Type B pancreatic cell (in vitro differentiated cells): ENCODE measurements around the gene OR2C1. TPM values are rescaled to one million over a fixed set of nuclear protein-coding genes. Genes with fewer than 3 reads are reported as not detected.

Source experiments
- DNase-seq: peaks from one replicate; pipeline ENCODE4 v3.0.0; 2021; ENCODE audit warnings: mixed read lengths; ENCODE audit not compliant: unreplicated experiment; ENCODE audit errors: extremely low spot score
- H3K27ac Mint-ChIP-seq: 2 replicates; pipeline ENCODE4 v1.8.0; 2021; ENCODE audit warnings: mild to moderate bottlenecking, mixed read lengths
- H3K27me3 Mint-ChIP-seq: 2 replicates; pipeline ENCODE4 v1.8.0; 2021; ENCODE audit warnings: mixed read lengths
- H3K36me3 Mint-ChIP-seq: 2 replicates; pipeline ENCODE4 v1.8.0; 2021; ENCODE audit warnings: mixed read lengths
- H3K4me1 Mint-ChIP-seq: one replicate; pipeline ENCODE4 v1.8.0; 2021; ENCODE audit warnings: mixed read lengths; ENCODE audit not compliant: unreplicated experiment
- H3K4me3 Mint-ChIP-seq: 2 replicates; pipeline ENCODE4 v1.8.0; 2021; ENCODE audit warnings: mild to moderate bottlenecking, mixed read lengths
- H3K9me3 Mint-ChIP-seq: 2 replicates; pipeline ENCODE4 v1.8.0; 2021; ENCODE audit warnings: mixed read lengths
- CTCF ChIP-seq: fragments of 200-600 bp; sonication (generic); conservative IDR thresholded peaks from 2 replicates; pipeline ENCODE4 v1.5.0; 2021; ENCODE audit warnings: antibody characterized with exemption, mild to moderate bottlenecking
- total RNA-seq: library from RNA; stranded (reverse); gene quantifications from 2 replicates; pipeline ENCODE4 v1.2.1, GENCODE V29; 2021; ENCODE audit warnings: low replicate concordance

Gene OR2C1
- total RNA-seq, 1 donor from 2014 or later, result 0.22 TPM

- H3K9me3 Mint-ChIP-seq, result peaks cover 28% of the 10 kb centered on the region
- peaks cover 62% of the 10 kb centered on the region for H3K36me3 Mint-ChIP-seq
- TF ChIP-seq CTCF, result no peak
- H3K27ac Mint-ChIP-seq, result peak overlapping the region; percentile 91
- DNase-seq, result no peak
- H3K4me3 Mint-ChIP-seq, result peak overlapping the region; percentile 95
- no peaks in the 10 kb centered on the region for H3K27me3 Mint-ChIP-seq
- peaks cover 10% of the 10 kb centered on the region for H3K4me1 Mint-ChIP-seq
Observed at GRCh38 chr16:3400446-3400778, 44.7 kb downstream of the OR2C1 start.

- peak; percentile 99 for DNase-seq
- Mint-ChIP-seq H3K4me3 (peak within 1 kb of the TSS; percentile 95), H3K4me1 (peaks cover 10% of the 10 kb centered on the region), H3K27ac (peak within 1 kb of the TSS; percentile 91), H3K9me3 (peaks cover 26% of the 10 kb centered on the region), H3K36me3 (peaks cover 63% of the 10 kb centered on the region), H3K27me3 (no peaks in the 10 kb centered on the region)
- no peak for TF ChIP-seq CTCF
Observed at GRCh38 chr16:3400779-3401688, 45.3 kb downstream of the OR2C1 start, which contains the start of the genes ZNF174 and ZSCAN32. Gene ZNF174 (plus strand): TSS chr16:3401215. CDS start chr16:3402005, 790 bp downstream. Gene ZSCAN32 (minus strand): TSS chr16:3401004. CDS start chr16:3397557, 3,447 bp downstream.

- Mint-ChIP-seq H3K27ac (peak overlapping the region; percentile 90), H3K36me3 (peaks cover 63% of the 10 kb centered on the region), H3K4me1 (peaks cover 10% of the 10 kb centered on the region), H3K9me3 (peaks cover 19% of the 10 kb centered on the region), H3K4me3 (peak overlapping the region; percentile 95), H3K27me3 (no peaks in the 10 kb centered on the region)
- TF ChIP-seq CTCF, result no peak
- no peak for DNase-seq
Observed at GRCh38 chr16:3401719-3402397, 46.2 kb downstream of the OR2C1 start.

Other genes with a start within 250 kb of the OR2C1 start
- 15.0 and 18.2 TPM in 2 replicates for gene ZNF205, start 243.3 kb upstream of the OR2C1 start, total RNA-seq
- 11.6 and 13.3 TPM in 2 replicates for gene ZNF213, start 220.9 kb upstream of the OR2C1 start, total RNA-seq
- 0.34 TPM in 1 of 2 replicates, not detected in the other for gene OR1F1, start 167.7 kb upstream of the OR2C1 start, total RNA-seq
- gene ZNF200, start 120.7 kb upstream of the OR2C1 start, total RNA-seq, result 10.5 and 12.4 TPM in 2 replicates
- 0.19 TPM in 1 of 2 replicates, not detected in the other for gene MEFV, start 99.3 kb upstream of the OR2C1 start, total RNA-seq
- 27.7 and 38.6 TPM in 2 replicates for gene ZNF263, start 72.4 kb upstream of the OR2C1 start, total RNA-seq
- 5.4 and 9.4 TPM in 2 replicates for gene TIGD7, start 50.5 kb upstream of the OR2C1 start, total RNA-seq
- gene ZNF75A, start 50.4 kb upstream of the OR2C1 start, total RNA-seq, result 41.2 and 50.8 TPM in 2 replicates
- 12.4 and 15.0 TPM in 2 replicates for gene ZSCAN32, start 45.1 kb downstream of the OR2C1 start, total RNA-seq
- gene ZNF174, start 45.3 kb downstream of the OR2C1 start, total RNA-seq, result 10.8 and 14.9 TPM in 2 replicates
- 1.4 and 2.2 TPM in 2 replicates for gene ZNF597, start 87.6 kb downstream of the OR2C1 start, total RNA-seq
- 41.1 and 51.1 TPM in 2 replicates for gene NAA60, start 87.8 kb downstream of the OR2C1 start, total RNA-seq
- gene C16orf90, start 139.6 kb downstream of the OR2C1 start, total RNA-seq, result not detected in 2 replicates
- 20.5 and 35.9 TPM in 2 replicates for gene CLUAP1, start 145.1 kb downstream of the OR2C1 start, total RNA-seq
- 0.17 and 0.34 TPM in 2 replicates for gene NLRC3, start 221.5 kb downstream of the OR2C1 start, total RNA-seq